ENCODE measurements around the gene WNT3A. TPM values are rescaled to one million over a fixed set of nuclear protein-coding genes. Genes with fewer than 3 reads are reported as not detected.

The WNT3A gene
- total and polyA plus RNA-seq, 9 of the 15 experiments (the other 6 are each of a cell fraction or from before 2014, with no cell fraction given), result not detected

- peaks cover 6% of the 10 kb centered on the region for H3K9me1 ChIP-seq (ENCODE audit: control insufficient read depth, insufficient read depth, low read length)
- intact Hi-C loops (cut with micrococcal nuclease), result no loop called here
- no peak overlapping the region for H2AFZ ChIP-seq (ENCODE audit: low read depth, low read length)
- H3K4me1 ChIP-seq (replicated peaks in 1 of 2; ENCODE audit: control insufficient read depth in 2 of 2, insufficient read depth in 2 of 2, low read length in 2 of 2), result peaks cover 2 to 27% of the 10 kb centered on the region in 2 experiments; a peak in 2 of 5 replicates
- BruUV-seq (replicated peaks), result no TSS peak
- H3K9ac ChIP-seq (ENCODE audit: insufficient read depth in 1 of 2, low read depth in 2 of 2, low read length in 2 of 2), result no peak overlapping the region
- WGBS (ENCODE audit: insufficient coverage, low coverage, missing lambda C conversion rate), result 90% methylated on average over 4 of the region's 4 CpGs
- no peak overlapping the region for H3K4me2 ChIP-seq (ENCODE audit: insufficient read depth, low read length)
- H3K79me2 ChIP-seq (ENCODE audit: control insufficient read depth, insufficient read depth, low read length), result peaks cover 85% of the 10 kb centered on the region
- peaks cover 95% of the 10 kb centered on the region for H3K36me3 ChIP-seq (ENCODE audit: control insufficient read depth, insufficient read depth, low read length)
- CTCF ChIA-PET (ENCODE audit: low intra/inter-chr PET ratio), result no interaction called here
- FAIRE-seq (no peak), ATAC-seq (no peak), DNase-seq (ENCODE audit: extremely low read depth in 1 of 4, low spot score in 3 of 4) (no peak)
- H4K20me1 ChIP-seq (replicated peaks; ENCODE audit: control insufficient read depth, insufficient read depth, low read length), result peaks cover 81% of the 10 kb centered on the region
- no peak overlapping the region for H3K4me3 ChIP-seq
- no peak overlapping the region for H3K27ac ChIP-seq (ENCODE audit: extremely low read depth, low read depth, low read length)
- in situ Hi-C loops (cut with MboI), result no loop called here
- H3K27me3 ChIP-seq (ENCODE audit: control insufficient read depth in 2 of 2, insufficient read depth in 2 of 2, low read length in 2 of 2), result no peaks in the 10 kb centered on the region
- H3K9me3 ChIP-seq (replicated peaks; ENCODE audit: control insufficient read depth, insufficient read depth, low read depth, low read length), result peaks cover 17% of the 10 kb centered on the region
- POLR2A ChIA-PET, result interaction anchor here (0.5 to 2.5 kb wide), 6 partner anchors 8 to 747 kb away, joined by 3 to 8 read pairs (median 4); partner anchors contain the start of gene C1orf35
- TF ChIP-seq CCAR2 (IDR thresholded peaks at IDR 0.05; ENCODE audit: low read depth, low read length) (no peak), CBX1 (IDR thresholded peaks at IDR 0.05; ENCODE audit: low read depth) (no peak), POLR2AphosphoS5 (IDR thresholded peaks at IDR 0.05; ENCODE audit: control insufficient read depth, insufficient read depth, low read depth, low read length) (0 out of 2 replicates have a peak, but pooled peaks have one; percentile 13)
Measured at GRCh38 chr1:228095161-228095560, 88.4 kb downstream of the WNT3A start.

DNA sequence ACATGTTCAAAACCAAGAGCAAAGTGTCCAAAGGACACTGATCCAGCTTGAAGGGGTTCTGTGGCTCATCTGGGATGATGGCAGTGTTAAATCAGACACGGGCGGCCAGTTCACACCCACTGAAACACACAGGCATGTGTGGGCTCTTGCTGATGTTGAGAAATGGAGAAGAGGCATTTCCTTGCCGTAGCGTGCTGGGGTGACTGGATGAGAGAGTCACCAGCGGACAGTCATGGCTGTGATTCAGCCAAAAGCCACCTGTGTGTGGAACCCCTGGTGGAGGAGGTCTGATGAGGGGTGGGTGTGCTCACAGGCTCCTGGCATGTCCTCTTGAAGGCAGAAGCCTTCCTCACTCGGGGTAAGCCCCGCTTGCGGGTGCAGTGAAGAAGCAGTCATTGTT lies 89.1 kb downstream of the WNT3A start:
- H3K36me3 ChIP-seq (ENCODE audit: control insufficient read depth, insufficient read depth, low read length), result peaks cover 95% of the 10 kb centered on the region
- no peak for FAIRE-seq
- in situ Hi-C loops (cut with MboI) (no loop called here), intact Hi-C loops (cut with micrococcal nuclease) (no loop called here)
- H4K20me1 ChIP-seq (replicated peaks; ENCODE audit: control insufficient read depth, insufficient read depth, low read length), result peaks cover 74% of the 10 kb centered on the region
- peaks cover 3% of the 10 kb centered on the region for H3K9me1 ChIP-seq (ENCODE audit: control insufficient read depth, insufficient read depth, low read length)
- DNase-seq (ENCODE audit: extremely low read depth in 1 of 4, low spot score in 3 of 4), result no peak
- no TSS peak for BruUV-seq (replicated peaks)
- 93% methylated on average over 8 of the region's 8 CpGs for WGBS (ENCODE audit: insufficient coverage, low coverage, missing lambda C conversion rate)
- H3K9me3 ChIP-seq (replicated peaks; ENCODE audit: control insufficient read depth, insufficient read depth, low read depth, low read length), result peaks cover 17% of the 10 kb centered on the region
- CTCF ChIA-PET (ENCODE audit: low intra/inter-chr PET ratio), result no interaction called here
- no peak overlapping the region for H3K4me3 ChIP-seq
- H3K4me2 ChIP-seq (ENCODE audit: insufficient read depth, low read length), result no peak overlapping the region
- peaks cover 0 to 25% of the 10 kb centered on the region in 2 experiments; a peak in 2 of 5 replicates for H3K4me1 ChIP-seq (replicated peaks in 1 of 2; ENCODE audit: control insufficient read depth in 2 of 2, insufficient read depth in 2 of 2, low read length in 2 of 2)
- peaks cover 77% of the 10 kb centered on the region for H3K79me2 ChIP-seq (ENCODE audit: control insufficient read depth, insufficient read depth, low read length)
- H3K9ac ChIP-seq (ENCODE audit: insufficient read depth in 1 of 2, low read depth in 2 of 2, low read length in 2 of 2), result no peak overlapping the region
- TF ChIP-seq ETV1 (tag; conservative IDR thresholded peaks at IDR 0.05; ENCODE audit: low read depth) (no peak), COPS2 (conservative IDR thresholded peaks at IDR 0.05) (no peak), FOXJ3 (CRISPR knock-in tag; IDR thresholded peaks at IDR 0.05) (no peak), THRA (IDR thresholded peaks at IDR 0.05) (no peak), POLR3G (IDR thresholded peaks at IDR 0.05; ENCODE audit: extremely low read depth, insufficient read length, insufficient replicate concordance) (no peak), CCAR2 (IDR thresholded peaks at IDR 0.05; ENCODE audit: low read depth, low read length) (no peak)
- H3K27me3 ChIP-seq (ENCODE audit: control insufficient read depth in 2 of 2, insufficient read depth in 2 of 2, low read length in 2 of 2), result no peaks in the 10 kb centered on the region
- POLR2A ChIA-PET, result interaction anchor here (0.6 to 2.5 kb wide), 4 partner anchors 9 to 94 kb away, joined by 3 to 8 read pairs (median 5); no protein-coding TSS in a partner anchor
- H3K27ac ChIP-seq (ENCODE audit: extremely low read depth, low read depth, low read length), result no peak overlapping the region
- no peak for ATAC-seq
- H2AFZ ChIP-seq (ENCODE audit: low read depth, low read length), result no peak overlapping the region
